Left ventricle myocardium superior (tissue), 1 donor: ENCODE measurements around the gene THADA. TPM values are rescaled to one million over a fixed set of nuclear protein-coding genes. Genes with fewer than 3 reads are reported as not detected.

Experiments
- ATAC-seq: fragments of 200-7000 bp; cut with Tn5 transposase; one replicate; pipeline ENCODE4 v1.9.1; 2020; ENCODE audit warnings: mild to moderate bottlenecking, moderate library complexity
- DNase-seq: peaks from one replicate; pipeline ENCODE4 v3.0.0-alpha.2; 2020
- intact Hi-C: fragments of 100-400 bp; cut with micrococcal nuclease; formaldehyde crosslinking; loops from one replicate; pipeline ENCODE4 v1.11.0; 2022
- total RNA-seq: library from RNA; stranded (reverse); fragmentation: NEBNext Ultra II Directional; extraction: Animal tissue kit (Norgen Biotek cat#: 25700); gene quantifications from one replicate; pipeline ENCODE4 v1.2.1, GENCODE V29; 2021
- donor health status: DM: no; HTN: yes; CAD: no; lungs with severe emphysema.

THADA gene
- total RNA-seq, 1 donor from 2014 or later = 12.1 TPM

DNA sequence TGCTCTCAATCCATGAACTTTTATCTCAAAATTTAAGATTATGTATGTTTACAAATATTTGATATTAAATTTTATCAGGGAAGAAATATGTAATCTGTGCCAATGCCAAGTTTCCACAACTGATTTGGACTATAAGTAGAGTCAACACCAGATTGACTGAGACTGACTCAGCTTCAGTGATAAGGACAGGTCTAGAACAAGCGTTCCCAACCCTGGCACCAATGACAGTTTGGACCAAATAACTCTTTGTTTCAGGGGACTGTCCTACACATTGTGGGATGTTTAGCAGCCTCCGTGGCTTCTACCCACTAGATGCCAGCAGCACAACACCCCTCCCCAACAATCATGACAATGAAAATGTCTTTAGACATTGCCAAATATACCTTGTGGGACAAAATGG is 165.3 kb downstream of the THADA start:
- DNase-seq = no peak
- intact Hi-C loops = no loop called here
- ATAC-seq = peak; percentile 67

DNA sequence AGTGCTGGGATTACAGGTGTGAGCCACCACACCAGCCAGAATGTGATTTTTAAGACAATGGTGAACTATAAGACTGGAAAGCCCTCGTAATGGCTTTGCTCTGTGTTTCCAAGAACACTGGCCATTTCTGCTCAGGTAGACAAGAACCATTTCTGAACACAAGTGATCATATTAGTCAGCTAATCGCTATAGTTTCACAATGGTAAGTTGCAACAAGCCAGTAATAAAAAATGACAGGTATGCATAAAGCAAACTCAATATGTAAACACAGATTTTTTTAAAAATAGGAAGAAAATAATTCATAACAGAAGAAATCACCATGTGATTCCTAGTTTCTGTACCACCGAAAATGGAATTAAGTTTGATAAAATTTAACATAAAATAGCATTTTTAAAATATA is 166.5 kb downstream of the THADA start:
- DNase-seq (no peak), ATAC-seq (no peak)
- intact Hi-C loops = no loop called here

DNA sequence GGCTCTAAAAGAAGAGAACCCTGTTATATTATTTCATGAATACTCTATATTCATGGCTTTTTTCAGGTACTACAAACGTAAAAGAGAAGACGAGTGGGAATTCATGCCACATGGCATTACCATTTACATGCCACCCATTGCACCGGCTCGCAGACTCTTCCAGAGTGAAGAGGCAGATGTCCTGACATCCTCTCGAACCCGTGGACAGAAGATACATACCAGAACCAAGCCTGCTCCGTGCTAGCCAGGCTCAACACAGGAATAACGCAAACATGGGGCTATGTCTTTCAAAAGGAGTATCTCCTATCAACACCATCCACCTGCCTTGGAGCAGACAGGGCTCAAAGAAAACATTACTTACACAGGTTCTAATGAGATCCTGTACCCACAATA is 168.8 kb downstream of the THADA start:
- no peak for ATAC-seq
- no peak for DNase-seq
- intact Hi-C loops = no loop called here

DNA sequence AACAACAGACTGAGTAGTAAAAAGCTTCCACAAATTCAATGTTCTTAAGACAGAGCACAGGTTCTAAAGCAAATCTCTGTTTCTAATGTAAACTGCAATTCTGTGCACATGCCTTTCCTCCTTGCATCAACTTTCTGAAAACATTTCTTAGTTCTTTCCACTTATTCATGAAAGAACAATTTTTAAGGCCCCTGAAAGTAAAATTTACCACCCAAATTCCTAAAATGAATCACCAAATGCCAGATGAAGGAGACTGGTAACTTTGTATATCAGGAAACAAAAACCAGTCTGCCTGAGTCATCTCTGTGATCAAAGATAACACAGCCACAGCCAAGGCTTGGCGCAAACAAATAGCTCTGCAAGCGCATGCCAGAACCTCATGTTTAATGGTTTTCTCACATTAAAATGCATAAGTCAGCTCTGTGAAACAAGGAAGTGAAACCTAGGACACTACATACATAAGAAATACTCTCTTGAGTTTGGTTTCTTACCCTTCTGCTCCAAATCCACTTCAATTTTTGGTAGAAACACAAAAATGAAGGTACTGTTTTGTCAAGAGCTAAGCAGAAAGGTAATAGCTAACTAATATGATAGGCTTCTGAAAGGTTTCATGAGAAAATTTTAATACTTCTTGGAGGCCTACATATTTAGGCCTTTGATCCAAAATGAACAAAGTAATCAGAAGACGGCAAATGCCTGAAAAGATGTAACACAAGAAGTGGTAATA is 169.4 kb downstream of the THADA start:
- intact Hi-C loops = no loop called here
- peak; percentile 61 for ATAC-seq
- no peak for DNase-seq

DNA sequence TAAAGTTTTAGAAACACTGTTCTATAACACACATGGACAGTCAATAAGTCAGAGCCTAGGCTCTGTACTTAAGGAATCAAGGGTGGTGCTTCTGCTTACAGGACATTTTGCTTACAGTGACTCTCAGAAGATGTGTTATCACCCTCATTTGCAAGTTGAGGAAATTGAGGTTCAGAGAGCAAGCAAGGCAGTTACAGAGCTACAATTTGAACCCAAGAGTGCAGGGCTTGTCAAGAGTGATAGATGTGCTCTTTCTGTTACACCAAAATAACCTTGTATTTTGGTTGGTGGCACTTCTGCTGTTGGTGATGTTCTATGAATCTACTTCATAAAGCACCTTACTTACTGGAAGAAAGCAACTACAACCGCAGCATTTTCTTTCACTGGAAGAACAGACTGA is 170.2 kb downstream of the THADA start:
- DNase-seq = no peak
- intact Hi-C loops = no loop called here
- no peak for ATAC-seq

DNA sequence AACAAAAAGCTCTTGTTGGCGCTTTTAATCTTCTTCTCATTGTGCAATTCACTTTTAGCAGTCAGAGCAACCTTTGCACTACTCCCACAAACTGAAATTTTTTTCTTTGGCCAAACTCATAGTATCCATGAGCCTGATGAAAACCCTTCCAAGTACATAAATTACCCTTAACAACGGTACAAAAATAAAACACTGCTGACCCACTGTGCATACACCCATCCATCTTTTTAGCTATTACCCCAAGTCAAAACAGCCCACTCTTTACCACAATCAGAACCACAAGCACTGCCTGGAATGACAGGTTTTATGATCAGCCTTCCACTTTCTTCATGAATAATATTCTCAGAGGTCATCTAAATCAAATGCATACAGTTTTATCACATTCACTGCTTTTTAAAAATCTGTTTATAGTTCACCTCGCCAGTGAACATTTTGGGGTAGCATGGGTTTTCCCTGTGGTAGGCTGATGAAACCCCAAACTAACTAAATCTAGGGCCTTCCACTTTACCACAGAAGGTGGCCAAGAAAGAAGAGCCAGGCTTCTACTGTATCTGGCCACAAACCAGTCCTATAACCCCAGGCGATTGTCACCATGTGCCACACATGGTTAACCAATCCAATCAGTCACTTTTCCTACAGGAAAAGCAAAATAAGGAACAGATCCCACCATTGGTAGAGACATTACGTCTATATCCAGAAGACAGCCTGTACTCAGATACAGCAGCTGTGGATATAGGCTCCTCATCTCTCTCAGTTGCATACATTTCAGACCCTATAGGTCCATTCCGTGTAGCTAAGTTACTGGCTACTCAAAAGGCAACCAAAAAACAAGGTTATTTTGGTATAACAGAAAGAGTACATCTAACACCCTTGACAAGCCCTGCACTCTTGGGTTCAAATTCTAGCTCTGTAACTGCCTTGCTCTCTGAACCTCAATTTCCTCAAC is 171.3 kb downstream of the THADA start:
- ATAC-seq = no peak
- DNase-seq = no peak
- intact Hi-C loops = no loop called here

DNA sequence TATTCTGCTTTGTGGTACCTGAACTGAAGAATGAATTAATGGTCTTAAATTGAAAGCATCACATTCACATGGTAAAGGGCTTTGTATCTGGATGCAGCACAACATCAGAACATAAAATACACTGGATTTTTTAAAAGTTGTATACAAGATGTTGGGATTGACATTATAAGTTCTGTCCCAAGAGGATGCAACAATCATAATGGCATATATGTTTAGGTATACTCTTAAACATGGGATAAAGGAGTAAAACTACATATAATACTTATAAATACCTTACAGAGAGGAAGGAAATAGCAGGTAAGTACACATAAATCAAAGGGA is 171.9 kb downstream of the THADA start:
- ATAC-seq (no peak), DNase-seq (no peak)
- intact Hi-C loops = no loop called here

DNA sequence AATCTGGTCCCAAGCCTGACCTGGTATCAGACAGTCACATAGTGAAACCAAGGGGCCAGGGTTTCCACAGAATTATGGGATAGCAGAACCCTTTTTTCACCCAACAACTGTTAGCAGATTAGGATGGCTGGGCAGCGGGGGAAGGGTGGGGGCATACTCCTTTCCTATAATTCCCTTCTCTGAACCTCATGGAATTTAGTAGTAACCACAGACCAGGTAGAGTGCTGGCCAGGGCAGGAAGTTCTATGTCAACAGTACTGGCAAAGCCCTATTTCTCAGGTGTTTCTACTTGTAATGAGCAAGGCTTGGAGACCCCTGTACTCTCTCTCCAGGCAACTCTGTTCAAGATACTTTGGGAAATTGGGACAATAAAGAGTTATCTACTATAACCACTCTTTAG is 174.6 kb downstream of the THADA start:
- DNase-seq (no peak), ATAC-seq (no peak)
- intact Hi-C loops = no loop called here

DNA sequence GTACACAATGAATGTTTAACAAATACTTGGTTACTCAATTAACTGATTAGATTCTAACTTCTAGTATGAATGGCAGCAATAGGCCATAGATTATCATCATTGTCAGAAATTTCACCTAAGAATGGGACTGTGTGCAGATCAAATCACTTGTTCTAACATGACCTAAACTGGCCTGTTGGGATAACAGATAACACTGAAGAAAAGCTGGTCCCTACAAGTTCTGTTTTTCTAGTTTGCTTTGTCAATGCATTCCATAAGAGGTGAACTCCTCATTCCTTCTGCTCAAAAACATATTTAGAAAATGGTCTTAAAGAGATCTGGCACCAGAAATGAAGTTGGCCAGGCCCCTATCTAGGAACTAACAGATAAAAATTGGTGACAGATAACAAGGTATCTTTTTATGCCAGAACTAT is 175.4 kb downstream of the THADA start:
- ATAC-seq = no peak
- intact Hi-C loops = no loop called here
- DNase-seq = no peak

DNA sequence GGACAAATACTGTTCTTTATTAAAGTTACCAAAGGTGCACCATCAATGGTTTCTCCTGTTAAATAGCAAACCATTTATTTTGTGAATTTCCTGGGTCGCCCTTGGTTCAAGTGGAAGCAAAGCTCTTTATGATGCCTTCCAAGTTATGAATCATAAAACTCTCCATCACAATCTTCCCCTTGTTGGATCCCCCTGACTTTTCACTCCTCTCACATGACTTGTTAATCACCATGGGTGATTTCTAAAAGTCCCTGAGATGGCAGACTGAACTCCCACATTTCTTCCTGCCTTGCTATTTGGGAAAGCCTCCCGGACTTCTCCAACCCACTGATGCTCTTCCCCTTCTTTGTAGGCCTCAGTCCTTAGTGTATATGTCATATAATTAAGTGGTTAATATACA is 176.0 kb downstream of the THADA start:
- intact Hi-C loops = no loop called here
- DNase-seq (no peak), ATAC-seq (no peak)

DNA sequence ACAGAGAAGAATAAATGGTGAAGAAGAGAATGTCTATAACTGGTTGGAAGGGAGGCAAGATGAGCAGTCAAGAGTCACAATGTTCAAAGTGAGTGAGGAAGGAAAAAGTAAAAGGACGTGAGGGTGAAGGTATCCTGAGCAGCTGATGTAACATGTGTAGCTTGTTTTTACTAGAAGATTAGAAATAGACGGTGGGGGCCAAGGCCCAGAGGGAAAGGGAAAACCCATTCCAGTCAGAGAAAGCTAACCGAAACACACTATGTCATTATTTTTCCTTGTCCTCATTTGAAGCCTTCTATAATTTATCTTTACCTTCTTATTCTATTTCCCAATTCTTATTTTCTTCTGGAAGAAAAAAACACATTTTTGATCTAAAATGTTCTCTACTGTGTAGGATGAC is 176.6 kb downstream of the THADA start:
- DNase-seq (no peak), ATAC-seq (no peak)
- intact Hi-C loops = no loop called here

DNA sequence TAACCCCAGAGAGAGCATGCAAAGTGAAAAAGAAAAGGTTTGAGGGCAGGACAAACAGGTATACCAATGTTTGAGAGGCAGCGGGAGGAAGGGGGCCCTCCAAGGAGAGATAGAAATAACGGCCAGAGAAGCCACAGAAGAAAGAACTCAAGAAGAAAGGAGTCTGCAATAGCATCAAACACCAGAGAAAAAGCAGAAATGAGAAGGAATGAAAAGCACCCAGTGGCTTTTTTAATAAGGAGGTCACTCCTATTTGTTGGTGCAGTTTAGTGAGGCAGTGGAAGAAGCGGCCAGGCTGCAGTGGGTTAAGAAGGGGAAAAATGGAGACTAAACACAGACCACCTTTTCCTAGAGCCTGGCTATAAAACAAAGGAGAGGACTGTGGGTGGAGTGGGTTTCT is 177.2 kb downstream of the THADA start:
- ATAC-seq (no peak), DNase-seq (no peak)
- intact Hi-C loops = no loop called here

DNA sequence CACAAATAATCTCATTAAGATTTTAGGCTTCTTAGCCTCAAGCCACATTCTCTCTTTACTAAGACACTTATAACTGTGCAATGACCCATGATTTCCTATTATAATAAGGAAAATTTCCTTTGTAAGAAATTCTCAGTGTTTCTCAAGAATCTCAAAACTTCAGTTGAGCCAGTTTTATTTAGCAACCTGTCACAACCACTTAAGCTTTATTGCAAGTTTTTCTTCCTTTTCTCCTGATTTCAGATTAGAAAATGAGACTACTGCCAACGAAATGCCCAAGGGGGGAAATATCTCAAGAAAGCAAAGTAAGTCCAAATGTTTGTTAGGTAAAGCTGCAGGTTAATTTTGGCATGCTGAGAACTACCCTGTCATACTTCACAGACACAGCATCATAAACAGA is 178.5 kb downstream of the THADA start:
- ATAC-seq = no peak
- intact Hi-C loops = no loop called here
- no peak for DNase-seq

DNA sequence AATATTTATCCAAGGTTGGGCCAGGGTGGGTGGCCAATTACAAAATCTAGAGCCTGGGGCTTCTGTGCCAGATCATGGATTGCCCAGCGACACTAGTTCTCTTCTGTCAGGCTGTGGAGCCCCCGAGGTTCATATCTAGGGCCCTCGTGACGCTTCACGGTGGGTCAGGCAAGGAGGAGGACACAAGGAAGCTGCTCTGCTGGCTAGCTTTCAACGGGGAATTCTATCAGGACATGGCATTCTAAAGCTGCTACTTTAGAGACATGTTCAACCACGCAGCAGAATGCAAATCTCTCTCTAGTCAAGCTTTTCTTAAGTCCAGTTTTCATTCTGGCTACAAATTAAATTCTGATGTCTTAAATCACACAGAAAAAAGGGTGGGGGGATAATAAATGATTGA is 180.2 kb downstream of the THADA start:
- ATAC-seq (peak; percentile 39), DNase-seq (no peak)
- intact Hi-C loops = no loop called here

DNA sequence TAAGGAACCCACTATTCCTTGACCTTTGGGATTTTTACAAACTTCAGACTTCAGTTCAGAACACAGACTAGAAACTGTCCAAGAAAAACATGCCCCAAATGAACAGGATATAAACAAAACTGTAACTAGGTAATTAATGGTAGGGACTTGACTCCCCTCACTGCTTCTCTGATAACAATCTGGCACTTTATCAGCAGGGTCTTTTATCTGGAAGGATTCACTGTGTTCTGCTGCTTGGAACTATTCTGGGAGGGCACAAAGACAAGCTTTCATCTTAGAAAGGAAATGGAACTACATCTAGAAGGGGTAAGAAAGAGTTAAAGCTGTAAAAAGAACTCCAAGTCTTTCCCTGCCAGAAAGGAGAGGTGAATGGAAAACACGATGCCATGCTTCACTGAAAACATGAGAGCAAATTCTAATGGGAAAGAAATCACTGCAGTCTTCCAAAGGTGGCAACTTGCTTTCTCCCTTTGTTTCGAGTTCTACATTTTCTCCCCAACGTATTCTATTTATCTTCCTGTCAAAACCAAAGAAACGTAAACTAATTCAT is 181.2 kb downstream of the THADA start:
- DNase-seq = no peak
- ATAC-seq = peak; percentile 16
- intact Hi-C loops = loop anchor here (5.0 kb wide), 1 partner anchor 82 kb away; no protein-coding TSS in a partner anchor

DNA sequence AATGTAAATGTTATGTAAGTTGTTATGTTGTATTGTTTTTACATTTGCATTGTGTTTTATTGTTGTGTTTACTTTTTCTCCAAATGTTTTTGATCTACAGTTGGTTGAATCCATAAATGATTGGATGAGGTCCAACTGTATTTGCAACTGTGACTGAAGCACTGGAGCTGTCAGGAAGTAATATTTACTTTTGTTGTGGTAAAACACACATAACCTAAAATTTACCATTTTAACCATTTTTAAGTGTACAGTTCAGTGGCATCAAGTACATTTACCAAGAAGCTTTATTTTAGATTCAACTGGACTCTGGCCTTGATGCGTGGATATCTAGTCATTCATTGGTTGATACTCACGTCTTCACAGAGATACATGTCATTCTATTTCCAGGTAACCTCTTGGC is 181.8 kb downstream of the THADA start:
- intact Hi-C loops = loop anchor here (5.0 kb wide), 1 partner anchor 82 kb away; no protein-coding TSS in a partner anchor
- DNase-seq (no peak), ATAC-seq (no peak)

DNA sequence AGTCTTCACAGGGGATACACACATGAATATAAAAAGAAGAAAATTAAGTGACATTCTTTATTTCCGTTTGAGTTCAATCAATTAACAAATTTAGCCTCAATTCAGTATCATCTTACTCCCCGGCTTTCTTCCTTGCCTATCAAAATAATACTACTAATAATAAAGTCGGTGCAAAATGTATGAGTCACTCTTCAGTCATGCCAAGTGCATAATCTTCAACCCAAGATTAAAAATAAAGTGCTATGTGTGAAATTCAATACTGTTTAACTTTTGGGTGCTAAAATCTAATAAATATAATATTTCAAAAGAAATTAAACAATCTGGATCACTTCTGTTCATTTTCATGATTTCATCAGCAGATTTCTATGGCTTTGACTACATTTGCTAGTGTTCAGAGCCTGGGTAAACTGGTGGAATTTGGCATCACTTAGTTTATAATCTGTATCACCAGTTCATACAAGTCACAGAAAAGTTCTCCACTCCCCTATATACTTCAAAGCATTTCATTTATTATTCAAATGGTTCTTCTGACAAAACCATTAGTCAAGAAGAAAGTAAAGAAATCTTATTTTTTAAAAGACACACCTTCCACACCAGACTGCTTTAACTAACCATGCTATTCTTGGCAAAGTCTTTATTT is 183.6 kb downstream of the THADA start:
- intact Hi-C loops = loop anchor here (5.0 kb wide), 1 partner anchor 80 kb away; no protein-coding TSS in a partner anchor
- ATAC-seq = peak; percentile 63
- DNase-seq = no peak

DNA sequence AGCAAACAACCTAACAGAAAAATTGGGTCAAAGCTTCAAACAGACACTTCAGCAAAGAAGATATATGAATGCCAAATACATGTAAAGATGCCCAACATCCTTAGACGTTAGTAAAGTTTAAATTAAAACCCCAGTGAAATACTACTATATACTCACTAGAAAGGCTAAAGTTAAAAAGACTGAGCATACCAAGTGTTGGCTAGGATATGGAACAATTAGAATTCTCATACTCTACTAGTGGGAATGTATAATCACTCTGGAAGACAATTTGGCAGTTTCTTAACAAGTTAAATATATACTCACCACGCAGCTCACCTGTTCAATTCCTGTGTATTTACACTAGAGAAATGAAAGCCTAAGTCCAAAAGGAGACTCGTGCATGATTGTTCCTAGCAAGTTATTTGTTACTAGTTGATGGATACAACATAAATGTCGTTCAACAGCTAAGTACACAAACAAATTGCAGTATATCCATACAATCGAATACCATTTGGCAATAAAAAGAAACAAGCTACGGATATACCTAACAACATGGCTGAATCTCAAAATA is 185.7 kb downstream of the THADA start:
- DNase-seq = no peak
- no peak for ATAC-seq
- intact Hi-C loops = loop anchor here (5.0 kb wide), 1 partner anchor 78 kb away; no protein-coding TSS in a partner anchor

DNA sequence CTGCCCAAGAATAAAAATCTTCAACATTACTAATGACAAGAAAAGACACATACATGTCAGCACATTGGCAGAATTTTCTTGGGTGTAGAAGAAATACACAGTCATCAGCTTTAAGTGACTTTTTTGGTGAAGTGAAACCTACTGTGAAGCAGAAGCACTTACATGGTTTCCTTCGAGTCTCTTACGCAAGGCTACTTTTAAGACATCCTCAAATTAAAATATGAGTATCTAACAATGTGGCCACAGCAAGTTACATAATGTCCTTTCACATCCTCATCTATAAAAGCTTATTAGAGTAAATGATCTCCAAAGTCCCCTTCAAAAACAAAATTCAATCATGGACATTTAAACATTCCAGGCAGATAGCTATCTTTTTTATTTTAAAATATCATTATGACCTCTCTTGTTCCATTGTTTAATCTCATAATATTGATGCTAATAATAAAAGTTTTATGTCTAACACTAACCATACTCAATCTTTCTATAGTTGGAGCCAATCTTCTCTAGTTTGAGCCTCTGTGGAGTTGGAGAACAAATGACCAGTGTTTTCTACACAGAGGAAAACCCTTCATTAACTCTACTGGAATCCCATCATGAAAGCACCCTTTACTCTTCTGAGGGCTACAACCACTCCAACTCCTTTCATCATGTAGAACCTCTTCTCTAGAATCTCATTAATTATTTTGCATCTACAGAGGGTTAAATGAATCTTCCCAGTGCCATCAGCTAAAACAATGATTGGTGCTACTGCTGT is 187.3 kb downstream of the THADA start:
- intact Hi-C loops = no loop called here
- DNase-seq = no peak
- peak; percentile 37 for ATAC-seq
